Activated CD4-positive, alpha-beta T cell treated with anti-CD3 and anti-CD28 coated beads, Interleukin-2, amount 50 U/mL, for 16 hours (primary cell): Measurements from ENCODE around the gene TMEM156.

Experiments used
- DNase-seq: peaks from one replicate; pipeline ENCODE4 v3.0.0-alpha.2; 2020

TMEM156 gene

GRCh38 chr4:39032218-39033085 lies at the start of gene TMEM156:
Gene TMEM156, minus strand, starts transcription at chr4:39032409. Its CDS starts 96 bp downstream, at chr4:39032313.
- peak; percentile 88 for DNase-seq

DNA sequence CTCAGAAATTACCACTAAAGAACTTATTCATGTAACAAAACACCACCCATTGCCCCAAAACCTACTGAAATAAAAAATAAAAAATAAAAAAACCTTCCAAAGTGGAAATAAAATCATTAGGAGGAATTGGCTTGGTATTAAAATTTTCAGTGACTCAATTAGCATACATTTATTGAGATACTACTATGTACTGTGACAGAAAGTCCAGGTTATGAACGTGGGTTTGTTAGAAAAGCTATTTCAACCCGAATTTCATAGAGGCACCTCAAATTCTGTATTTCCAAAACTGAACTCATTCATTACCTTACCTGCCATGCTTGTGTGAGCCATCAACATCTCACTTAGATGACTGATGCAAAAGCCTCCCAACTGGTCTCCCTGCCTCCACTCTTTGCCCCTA lies 46.6 kb upstream of the TMEM156 start:
- no peak for DNase-seq

GRCh38 chr4:39068907-39069306 lies 36.7 kb upstream of the TMEM156 start:
- DNase-seq = no peak

DNA sequence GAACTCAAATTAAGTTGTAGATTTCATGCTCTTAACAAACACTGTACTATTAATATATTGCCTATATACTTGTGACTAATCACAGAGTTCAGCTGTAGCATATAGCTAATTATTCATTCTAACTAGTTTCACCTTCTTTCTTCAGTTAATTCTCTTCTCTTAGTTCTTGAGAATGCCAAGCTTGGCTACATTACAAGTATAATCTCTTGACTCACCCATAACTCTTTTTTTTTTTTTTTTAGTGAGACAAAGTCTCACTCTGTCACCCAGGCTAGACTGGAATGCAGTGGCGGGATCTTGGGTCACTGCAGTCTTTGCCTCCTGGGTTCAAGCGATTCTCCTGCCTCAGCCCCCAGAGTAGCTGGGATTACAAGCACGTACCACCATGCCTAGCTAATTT lies 35.2 kb upstream of the TMEM156 start:
- no peak for DNase-seq

- DNase-seq = no peak
Observed at GRCh38 chr4:39067031-39067430, 34.8 kb upstream of the TMEM156 start.

GRCh38 chr4:39066371-39066770 lies 34.2 kb upstream of the TMEM156 start:
- DNase-seq = no peak

DNA sequence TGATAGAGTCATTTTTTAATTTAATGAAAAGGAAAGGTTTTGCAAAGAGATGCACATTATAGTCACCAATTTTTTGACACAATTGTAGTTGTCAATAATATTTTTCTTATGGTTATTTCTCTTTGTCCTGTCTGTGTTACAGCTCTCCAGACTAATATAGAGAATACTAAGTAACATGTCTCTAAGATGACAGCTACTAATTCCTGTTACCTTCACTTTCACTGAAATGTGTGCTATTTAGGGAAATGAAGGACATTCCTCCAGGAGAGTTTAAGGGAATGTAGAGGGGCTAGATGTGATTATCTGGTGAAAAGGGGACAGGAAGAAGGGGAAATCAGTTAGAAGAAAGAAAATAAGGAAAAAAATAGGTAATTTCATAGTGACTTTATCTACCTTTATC lies 31.2 kb upstream of the TMEM156 start:
- no peak for DNase-seq

- no peak for DNase-seq
Observed at GRCh38 chr4:39062770-39063097, 30.5 kb upstream of the TMEM156 start.

GRCh38 chr4:39062094-39062769 lies 30.0 kb upstream of the TMEM156 start, which contains the start of gene KLHL5:
Gene KLHL5, plus strand, starts transcription at chr4:39062232. Its CDS starts 421 bp downstream, at chr4:39062653.
- DNase-seq = no peak

DNA sequence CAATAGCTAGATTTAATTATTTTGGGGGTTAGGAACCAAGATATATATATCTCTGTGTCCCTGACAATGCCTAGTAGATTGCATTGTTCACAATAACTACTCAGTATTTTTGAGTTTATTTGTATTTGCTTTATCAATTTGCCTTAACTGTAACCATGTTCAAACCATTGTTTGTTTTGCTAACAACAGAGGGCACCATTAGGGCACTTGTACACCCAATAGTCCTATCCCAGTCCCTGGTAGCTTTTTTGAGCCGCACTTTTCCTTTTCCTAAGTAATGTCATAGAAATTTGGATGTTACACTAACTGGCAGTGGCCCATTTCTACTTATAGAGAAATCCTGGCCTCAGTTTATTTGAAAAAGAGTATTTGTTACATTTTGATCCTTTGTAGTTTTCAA lies 29.2 kb upstream of the TMEM156 start:
- DNase-seq = no peak

DNA sequence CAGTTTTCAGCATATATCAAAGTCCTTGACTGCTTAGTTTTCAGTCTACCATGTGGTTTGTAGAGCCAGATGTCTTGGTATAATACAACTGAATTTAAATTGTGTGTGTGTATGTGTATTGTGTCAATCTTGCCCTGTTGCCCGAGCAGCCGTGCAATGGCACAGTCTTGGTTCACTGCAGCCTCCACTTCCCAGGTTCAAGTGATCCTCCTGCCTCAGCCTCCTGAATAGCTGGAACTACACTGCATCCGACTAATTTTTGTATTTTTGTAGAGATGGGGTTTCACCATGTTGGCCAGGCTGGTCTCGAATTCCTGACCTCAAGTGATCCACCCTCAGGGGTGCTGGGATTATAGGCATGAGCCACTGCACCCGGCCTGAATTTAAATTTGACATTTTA lies 23.8 kb upstream of the TMEM156 start:
- no peak for DNase-seq

DNA sequence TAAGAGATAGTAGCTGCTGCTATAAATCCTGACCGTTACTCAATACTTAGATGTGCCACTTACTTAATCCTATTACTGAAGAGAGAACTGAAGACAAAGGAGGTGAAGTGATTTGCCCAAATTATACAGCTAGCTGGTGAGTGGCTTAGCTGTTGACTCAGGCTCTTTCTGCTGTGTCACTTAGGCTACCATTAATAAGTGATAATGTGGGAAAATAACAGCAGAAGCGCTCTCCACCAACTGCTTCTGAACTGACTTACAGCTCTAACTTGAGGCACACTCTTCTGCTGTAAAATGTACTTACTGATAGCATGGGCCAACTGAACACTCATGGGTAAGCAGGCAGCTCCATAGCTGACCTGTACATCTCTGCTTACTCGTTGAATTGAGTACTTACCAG lies 22.3 kb upstream of the TMEM156 start:
- no peak for DNase-seq

- DNase-seq = no peak
Observed at GRCh38 chr4:39053983-39054382, 21.8 kb upstream of the TMEM156 start.

DNA sequence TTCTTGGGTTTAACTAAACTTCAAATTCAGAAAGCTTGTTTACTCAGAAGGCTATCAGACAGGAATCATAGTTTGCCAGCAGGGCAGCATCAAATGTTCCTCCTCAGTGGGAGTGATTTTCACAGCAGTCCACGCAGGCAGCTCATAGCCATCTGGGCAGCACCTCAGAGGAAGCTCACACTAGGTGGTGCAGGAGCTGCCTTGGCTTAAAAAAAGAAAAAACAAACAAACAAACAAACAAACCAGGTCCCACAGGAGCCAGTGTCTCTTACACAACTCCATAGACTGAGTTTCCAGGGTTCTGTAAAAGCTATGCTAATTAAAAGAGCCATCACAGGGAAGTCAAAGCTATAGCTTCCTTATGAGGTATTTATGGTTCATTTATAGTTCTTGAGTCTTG lies 19.3 kb upstream of the TMEM156 start:
- no peak for DNase-seq

DNA sequence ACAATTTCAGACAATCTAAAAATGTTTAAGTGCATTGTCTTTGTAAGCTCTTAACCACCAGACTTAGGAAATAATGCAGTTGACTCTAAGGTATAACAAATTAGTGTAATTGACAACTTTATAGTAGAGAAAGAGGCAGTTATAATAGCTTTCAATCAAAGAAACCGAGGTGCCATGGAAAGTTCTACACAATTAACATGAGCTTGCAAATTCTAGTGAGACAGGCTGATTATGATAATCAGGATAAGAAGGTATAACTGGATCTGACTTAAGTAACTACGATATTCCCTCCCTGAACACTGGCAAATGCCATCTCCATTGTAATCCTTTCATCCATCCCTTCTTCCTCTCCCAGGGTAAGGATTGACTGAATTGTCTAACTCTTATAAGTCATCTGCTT lies 18.4 kb upstream of the TMEM156 start:
- no peak for DNase-seq

GRCh38 chr4:39048311-39048710 lies 16.1 kb upstream of the TMEM156 start:
- DNase-seq = peak; percentile 50

DNA sequence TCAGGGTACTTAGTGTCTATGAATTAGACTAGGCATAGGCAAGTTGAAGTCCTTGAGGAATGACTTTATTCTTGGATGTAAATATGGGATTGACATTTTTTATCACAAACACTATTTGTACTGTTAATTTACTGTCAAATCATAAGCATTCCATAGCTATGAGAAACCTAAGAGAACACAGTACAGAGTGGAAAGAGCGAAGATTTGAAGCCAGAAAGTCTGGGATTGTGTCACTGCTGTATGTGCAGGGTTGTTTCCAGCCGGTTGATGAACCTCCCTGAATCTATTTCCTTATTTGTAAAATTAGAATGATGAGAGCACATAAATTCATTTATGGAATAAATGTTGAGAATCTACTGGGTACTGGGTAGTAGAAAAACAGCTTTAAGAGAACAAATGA lies 15.5 kb upstream of the TMEM156 start:
- no peak for DNase-seq

DNA sequence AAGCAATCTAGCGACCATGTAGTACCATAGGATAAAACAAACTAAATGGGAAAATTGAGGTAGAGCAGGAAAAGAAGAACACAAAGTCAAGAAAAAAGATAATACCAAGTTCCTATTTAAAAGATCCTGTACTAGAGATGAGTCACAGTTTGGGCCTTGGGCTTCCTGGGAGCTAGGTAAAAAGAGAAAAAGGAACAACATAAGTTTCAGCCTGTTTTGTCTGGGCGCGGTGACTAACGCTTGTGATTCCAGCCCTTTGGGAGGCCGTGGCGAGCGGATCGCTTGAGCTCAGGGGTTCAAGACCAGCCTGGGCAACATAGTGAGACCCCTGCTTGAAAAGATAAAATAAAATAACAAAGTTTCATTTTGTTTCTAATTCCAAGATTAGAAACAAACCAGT lies 14.0 kb upstream of the TMEM156 start:
- no peak for DNase-seq

DNA sequence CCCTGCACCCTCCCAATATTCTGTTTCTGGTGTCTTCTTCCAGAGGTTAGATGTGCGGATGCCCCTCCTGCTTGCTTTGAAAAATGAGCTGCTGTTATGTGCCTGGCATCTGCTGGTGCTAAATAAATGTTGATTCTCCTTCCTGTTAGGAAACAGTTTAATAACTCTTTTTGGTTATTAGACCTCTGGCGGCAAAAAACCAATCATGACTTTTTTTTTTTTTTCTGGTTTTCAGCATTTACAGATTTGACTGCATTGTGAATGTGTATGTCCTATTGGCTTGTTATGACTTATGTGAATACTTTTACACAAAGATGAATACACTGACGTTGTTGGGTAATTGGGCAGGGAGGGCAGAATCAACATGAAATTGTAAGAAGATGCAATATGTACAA lies 13.6 kb upstream of the TMEM156 start:
- peak; percentile 37 for DNase-seq

GRCh38 chr4:39044956-39045826 lies 13.0 kb upstream of the TMEM156 start:
- peak; percentile 20 for DNase-seq

DNA sequence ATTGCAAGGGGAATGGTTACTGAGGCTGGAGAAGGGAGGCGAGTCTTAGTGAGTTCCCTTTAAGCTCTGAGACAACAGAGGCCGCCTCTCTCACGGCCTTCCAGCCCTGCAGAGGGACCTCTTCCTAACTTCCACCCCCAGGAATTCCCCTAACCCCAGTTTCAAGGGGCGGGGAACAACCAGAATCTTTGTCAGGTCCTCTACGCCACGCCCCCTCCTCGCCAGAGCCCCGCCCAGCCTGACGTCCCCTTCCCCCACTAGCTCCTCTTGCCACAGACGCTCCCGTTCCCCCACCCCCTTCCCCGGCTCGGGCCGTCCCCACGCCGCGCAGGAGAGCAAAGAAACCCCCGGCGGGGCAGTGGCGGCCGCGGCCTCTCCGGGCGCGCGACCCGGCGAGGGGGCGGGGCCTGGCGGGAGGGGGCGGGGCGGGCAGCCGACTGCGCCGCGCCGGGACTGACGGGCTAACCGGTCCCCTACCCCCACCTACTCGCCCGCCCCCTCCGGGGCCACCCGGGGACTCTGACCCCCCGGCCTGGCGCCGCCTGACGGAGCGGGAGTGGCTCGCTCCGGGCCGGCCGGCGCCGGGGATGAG lies 12.3 kb upstream of the TMEM156 start:
- peak; percentile 97 for DNase-seq

GRCh38 chr4:39043861-39044363 lies 11.7 kb upstream of the TMEM156 start:
- peak; percentile 14 for DNase-seq
